Measurements from ENCODE around the gene ARID1A. TPM values are rescaled to one million over a fixed set of nuclear protein-coding genes. Genes with fewer than 3 reads are reported as not detected.

ARID1A gene
- total RNA-seq, 1 experiment from 2014 or later: 60.5 TPM

DNA sequence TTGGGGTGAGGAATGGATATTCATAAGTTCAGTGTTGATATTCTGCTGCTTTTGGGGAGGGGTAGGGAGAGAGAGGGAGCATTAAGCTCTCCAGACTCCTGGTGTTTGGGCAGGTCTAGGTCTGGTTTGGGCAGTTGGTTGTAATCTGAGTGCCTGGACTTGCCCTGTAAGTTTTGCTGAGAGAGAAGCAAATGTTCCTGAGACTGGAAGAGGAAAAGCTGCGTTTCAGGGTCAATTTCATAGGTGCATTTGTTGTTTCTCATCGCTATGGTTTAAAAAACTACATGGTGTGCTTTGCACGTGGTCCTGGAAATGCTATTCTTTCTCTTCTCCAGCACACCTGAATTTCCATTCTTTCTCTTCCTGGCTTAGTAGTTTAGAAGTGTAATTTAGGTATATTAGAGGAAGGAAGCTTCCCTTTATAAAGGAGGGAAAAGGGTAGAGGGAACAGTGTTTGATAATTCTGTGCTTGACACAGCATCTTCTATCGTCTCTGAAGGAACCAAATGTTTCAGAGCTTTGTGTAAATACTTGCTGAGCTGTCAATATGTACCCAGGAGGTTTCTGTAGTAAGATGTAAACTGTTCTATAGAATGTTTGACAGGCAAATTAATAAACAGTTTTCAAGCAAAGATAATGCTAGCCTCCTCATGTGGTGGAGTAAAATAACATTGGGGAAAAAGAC lies 6.3 kb downstream of the ARID1A start:
- Histone ChIP-seq H3K4me3 (peak overlapping the region; percentile 67), H3K4me2 (peak overlapping the region; percentile 99), H3K36me3 (ENCODE audit: low read depth) (peaks cover 10% of the 10 kb centered on the region; the same call in 1 of the 2 replicates), H4K20me1 (ENCODE audit: insufficient read depth) (peaks cover 5% of the 10 kb centered on the region; the same call in 1 of the 2 replicates), H3K27ac (peak overlapping the region; percentile 90), H3K79me2 (ENCODE audit: low read depth) (peaks cover 95% of the 10 kb centered on the region), H3K27me3 (ENCODE audit: insufficient read depth, low read depth) (no peaks in the 10 kb centered on the region), H2AFZ (no peak overlapping the region), H3K9me2 (ENCODE audit: insufficient read depth) (no peaks in the 10 kb centered on the region), H3F3A (ENCODE audit: insufficient read depth, low read depth) (peaks cover 56% of the 10 kb centered on the region), H3K4me1 (replicated peaks; ENCODE audit: insufficient read depth) (peaks cover 86% of the 10 kb centered on the region), H3K9me3 (ENCODE audit: insufficient read depth, low read depth) (no peaks in the 10 kb centered on the region)
- peak; percentile 44 to 65 for DNase-seq
- intact Hi-C loops (cut with micrococcal nuclease; ENCODE audit: unreplicated experiment): no loop called here
- CTCF ChIA-PET: no interaction called here
- POLR2A ChIA-PET (ENCODE audit: unreplicated experiment): interaction anchor here (0.6 to 1.0 kb wide), 9 partner anchors 10 to 227 kb away, joined by 3 to 8 read pairs (median 4); partner anchors contain the start of gene NUDC
- TF ChIP-seq CTCF (conservative IDR thresholded peaks at IDR 0.05): no peak
- no peak for TF ChIP-seq EZH2 (IDR thresholded peaks at IDR 0.05; ENCODE audit: low read depth)
- BruUV-seq (replicated peaks): no TSS peak

DNA sequence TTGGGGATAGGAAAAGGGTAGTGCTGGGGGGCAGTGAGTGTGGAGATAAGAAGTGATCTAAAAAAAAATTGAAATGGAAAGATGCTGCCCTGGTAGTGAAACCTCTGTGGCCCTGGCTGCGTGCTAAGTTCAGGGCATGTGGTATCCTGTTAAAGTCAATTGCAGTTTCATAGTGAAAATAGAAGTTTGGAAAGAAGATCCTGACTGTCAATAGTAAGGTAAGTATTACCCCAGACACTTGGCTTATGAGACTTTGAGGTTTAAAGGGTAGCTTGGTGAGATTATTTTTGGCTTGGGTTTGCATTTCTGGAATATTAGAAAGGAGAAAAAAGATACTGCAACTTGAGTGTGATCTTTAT lies 6.8 kb downstream of the ARID1A start:
- H3K27me3 ChIP-seq (ENCODE audit: insufficient read depth, low read depth): no peaks in the 10 kb centered on the region
- H4K20me1 ChIP-seq (ENCODE audit: insufficient read depth): peaks cover 5% of the 10 kb centered on the region; the same call in 1 of the 2 replicates
- no peak overlapping the region for H2AFZ ChIP-seq
- H3K4me1 ChIP-seq (replicated peaks; ENCODE audit: insufficient read depth): peaks cover 91% of the 10 kb centered on the region
- H3K79me2 ChIP-seq (ENCODE audit: low read depth): peaks cover 95% of the 10 kb centered on the region
- ChIA-PET CTCF (no interaction called here), POLR2A (ENCODE audit: unreplicated experiment) (interaction anchor here (0.6 to 1.0 kb wide), 2 partner anchors 11 to 202 kb away, joined by 4 to 8 read pairs; no protein-coding TSS in a partner anchor)
- BruUV-seq (replicated peaks): no TSS peak
- H3K27ac ChIP-seq: peak overlapping the region; percentile 90
- peak overlapping the region; percentile 67; the same call in 1 of the 2 replicates for H3K4me3 ChIP-seq
- no peaks in the 10 kb centered on the region for H3K9me3 ChIP-seq (ENCODE audit: insufficient read depth, low read depth)
- intact Hi-C loops (cut with micrococcal nuclease; ENCODE audit: unreplicated experiment): no loop called here
- peaks cover 59% of the 10 kb centered on the region for H3F3A ChIP-seq (ENCODE audit: insufficient read depth, low read depth)
- TF ChIP-seq CTCF (conservative IDR thresholded peaks at IDR 0.05) (no peak), EZH2 (IDR thresholded peaks at IDR 0.05; ENCODE audit: low read depth) (no peak)
- peak overlapping the region; percentile 99 for H3K4me2 ChIP-seq
- H3K9me2 ChIP-seq (ENCODE audit: insufficient read depth): no peaks in the 10 kb centered on the region
- H3K36me3 ChIP-seq (ENCODE audit: low read depth): peaks cover 10% of the 10 kb centered on the region; the same call in 1 of the 2 replicates
- no peak for DNase-seq

DNA sequence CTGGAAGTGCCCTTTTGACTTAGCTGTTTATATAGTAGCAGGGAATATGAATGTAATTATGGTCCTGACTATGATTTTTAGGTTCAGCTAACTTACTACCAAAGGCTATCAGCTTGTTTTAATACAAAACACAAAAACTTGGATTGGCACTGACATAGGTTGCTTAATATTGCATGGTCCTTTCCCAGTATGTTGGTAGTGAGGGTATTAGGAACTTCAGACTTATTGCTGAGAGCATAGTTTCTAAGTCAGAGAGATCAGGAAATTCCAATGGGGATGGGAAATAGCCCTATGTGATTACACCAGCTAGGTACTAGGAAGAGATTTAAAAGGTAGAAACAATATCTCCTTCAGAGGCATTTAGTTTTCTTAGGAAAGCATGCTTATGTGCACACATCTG lies 7.7 kb downstream of the ARID1A start:
- Histone ChIP-seq H3K27ac (peak overlapping the region; percentile 90), H3K79me2 (ENCODE audit: low read depth) (peaks cover 95% of the 10 kb centered on the region), H3K4me1 (replicated peaks; ENCODE audit: insufficient read depth) (peaks cover 93% of the 10 kb centered on the region), H3F3A (ENCODE audit: insufficient read depth, low read depth) (peaks cover 63% of the 10 kb centered on the region), H3K9me2 (ENCODE audit: insufficient read depth) (no peaks in the 10 kb centered on the region), H2AFZ (no peak overlapping the region), H3K27me3 (ENCODE audit: insufficient read depth, low read depth) (no peaks in the 10 kb centered on the region), H4K20me1 (ENCODE audit: insufficient read depth) (peaks cover 2% of the 10 kb centered on the region; the same call in 1 of the 2 replicates), H3K4me2 (peak overlapping the region; percentile 99), H3K4me3 (peak overlapping the region; percentile 22; the same call in 1 of the 2 replicates), H3K36me3 (ENCODE audit: low read depth) (peaks cover 7% of the 10 kb centered on the region; the same call in 1 of the 2 replicates), H3K9me3 (ENCODE audit: insufficient read depth, low read depth) (no peaks in the 10 kb centered on the region)
- no TSS peak for BruUV-seq (replicated peaks)
- TF ChIP-seq EZH2 (IDR thresholded peaks at IDR 0.05; ENCODE audit: low read depth) (no peak), CTCF (conservative IDR thresholded peaks at IDR 0.05) (no peak)
- DNase-seq: no peak
- intact Hi-C loops (cut with micrococcal nuclease; ENCODE audit: unreplicated experiment): no loop called here
- POLR2A ChIA-PET (ENCODE audit: unreplicated experiment): interaction anchor here (0.6 to 0.7 kb wide), 2 partner anchors 34 to 87 kb away, joined by 4 read pairs; no protein-coding TSS in a partner anchor
- CTCF ChIA-PET: no interaction called here

Measured in PC-9 (cell line).